ENCODE results near the gene TBC1D30. TPM values are rescaled to one million over a fixed set of nuclear protein-coding genes. Genes with fewer than 3 reads are reported as not detected.
A peak's percentile ranks its signal among the peaks of the same experiment; 100 is the strongest.

The TBC1D30 gene
- polyA plus RNA-seq, 12 donors: 1.1 to 2.9 (median 2.0) TPM; not detected in 1

DNA sequence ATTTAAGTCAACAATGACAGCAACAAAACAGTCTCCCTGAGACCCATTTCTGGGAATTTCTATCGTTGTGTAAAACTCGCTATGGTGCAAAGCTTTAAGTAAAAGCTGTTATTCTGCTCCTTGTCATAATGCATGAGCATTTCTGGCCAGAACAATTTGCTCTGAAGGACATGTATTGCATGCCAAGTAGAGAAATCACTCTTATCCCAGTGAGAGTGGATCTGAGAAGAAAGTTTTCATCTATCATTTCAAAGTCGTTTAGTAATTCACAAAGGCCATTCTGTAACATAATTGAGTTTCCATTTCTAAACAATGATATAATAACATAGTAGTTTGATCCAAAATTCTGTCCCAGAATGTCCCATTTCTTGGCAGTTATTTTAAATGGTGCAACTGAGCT, 86.6 kb downstream of the TBC1D30 start:
- peak; percentile 46 for DNase-seq

DNA sequence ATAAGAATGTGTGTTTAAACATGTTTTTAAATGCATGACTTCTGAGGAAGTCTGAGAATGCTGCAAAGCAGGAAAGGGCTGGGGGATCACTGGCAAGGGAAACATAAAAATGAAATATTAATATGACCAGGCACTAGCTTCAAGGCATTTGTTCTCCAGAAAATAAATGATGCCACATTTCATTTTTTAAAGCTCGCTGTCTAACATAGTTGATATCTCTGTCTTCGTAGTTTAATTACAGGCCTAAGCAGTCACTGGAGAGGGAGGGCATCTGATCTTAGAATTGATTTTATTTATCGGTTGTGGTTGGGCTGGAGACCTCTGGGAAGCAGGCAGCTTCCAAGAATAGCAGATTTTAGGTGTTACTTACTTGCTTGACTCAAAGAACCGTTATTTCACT, 87.5 kb downstream of the TBC1D30 start:
- no peak for DNase-seq

GRCh38 chr12:64912516-64913255, 88.2 kb downstream of the TBC1D30 start:
- DNase-seq: peak; percentile 50

GRCh38 chr12:64915242-64915641, 90.8 kb downstream of the TBC1D30 start:
- DNase-seq: no peak

- DNase-seq: no peak
Observed at GRCh38 chr12:64916411-64917261, 92.2 kb downstream of the TBC1D30 start.

DNA sequence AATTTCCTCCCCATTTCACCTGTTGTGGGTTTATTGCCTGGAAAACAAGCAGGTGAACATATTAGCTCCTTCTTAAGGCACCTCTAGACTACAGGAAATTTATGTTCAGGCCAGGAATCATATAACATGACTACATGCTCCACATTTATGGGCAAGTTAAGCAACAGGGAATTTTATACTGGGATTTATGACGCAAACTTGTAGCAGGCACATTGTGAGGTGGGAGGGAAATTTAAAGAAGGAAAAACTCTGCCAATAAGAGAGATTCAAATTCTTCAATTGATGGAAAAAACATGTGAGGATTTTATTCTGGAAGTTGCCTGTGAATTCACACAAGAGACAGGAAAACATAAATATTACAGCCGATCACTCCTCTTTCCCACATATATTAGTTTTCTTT, 93.9 kb downstream of the TBC1D30 start:
- DNase-seq: no peak

GRCh38 chr12:64918801-64919200, 94.4 kb downstream of the TBC1D30 start:
- no peak for DNase-seq

DNA sequence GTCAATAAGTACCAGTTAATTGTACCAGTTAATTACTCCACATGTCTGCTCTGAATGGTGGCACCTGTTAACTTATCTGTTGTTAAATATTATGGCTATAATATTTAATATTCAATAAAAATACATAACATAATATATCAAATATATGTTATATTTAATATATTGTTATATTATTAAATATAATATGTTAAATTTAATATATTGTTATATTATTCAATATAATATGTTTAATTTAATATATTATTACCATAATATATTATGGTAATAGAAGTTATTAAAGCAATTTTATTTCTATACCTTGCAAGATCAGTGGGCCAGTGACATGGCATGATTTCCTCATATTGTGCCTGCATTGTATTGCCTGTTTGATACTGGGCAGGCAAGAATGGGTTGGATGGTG, 98.4 kb downstream of the TBC1D30 start:
- no peak for DNase-seq

DNA sequence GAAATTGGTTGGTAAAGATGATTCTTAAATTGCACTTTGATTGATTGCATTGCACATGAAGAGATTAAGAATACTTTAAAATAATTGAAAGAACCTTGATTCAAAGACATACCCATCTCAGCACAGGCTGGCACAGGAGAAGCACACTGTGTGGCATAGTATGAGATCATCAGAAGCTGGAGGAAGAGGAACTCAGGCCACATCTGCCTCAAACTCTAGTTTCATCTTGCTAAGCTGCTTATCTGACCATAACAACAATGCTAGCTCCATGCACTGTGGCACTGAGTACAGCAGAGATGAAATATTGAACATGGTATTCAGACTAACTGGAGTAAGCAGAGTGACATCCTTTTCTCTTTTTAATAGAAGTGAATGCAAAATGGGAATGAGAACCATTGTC, 99.1 kb downstream of the TBC1D30 start:
- no peak for DNase-seq

Other genes with a start within 250 kb of the TBC1D30 start
- gene RASSF3, start 214.2 kb upstream of the TBC1D30 start, polyA plus RNA-seq (ENCODE audit: insufficient read length in 12 of 12): 100 to 1,000 TPM in 1 of 12 donors, 10 to 100 TPM in 11; 28.2 to 352 (median 67.1) TPM
- 100 to 1,000 TPM in 1 of 12 donors, 10 to 100 TPM in 11; 59.4 to 219 (median 74.6) TPM for gene GNS, start 65.2 kb upstream of the TBC1D30 start, polyA plus RNA-seq (ENCODE audit: insufficient read length in 12 of 12)

All from muscle of arm (tissue), 12 donors.